HCT116 (cell line): ENCODE measurements around the gene TASL.

Source experiments
- CEBPB ChIP-seq: IDR thresholded peaks from 2 replicates; pipeline ENCODE4 v1.6.1; 2012; ENCODE audit warnings: low read depth
- ELF1 ChIP-seq: IDR thresholded peaks from 2 replicates; pipeline ENCODE4 v1.6.1; 2012; ENCODE audit warnings: low read depth, borderline replicate concordance
- EZH2phosphoT487 ChIP-seq: fragments of 200-600 bp; IDR thresholded peaks from 2 replicates; pipeline ENCODE4 v1.6.1; 2018; ENCODE audit warnings: antibody characterized with exemption, borderline replicate concordance
- RAD21 ChIP-seq: IDR thresholded peaks from 2 replicates; pipeline ENCODE4 v1.6.1; 2012; ENCODE audit warnings: low read depth, mild to moderate bottlenecking

GRCh38 chrX:30612250-30612655 lies 34.7 kb upstream of the TASL start:
- TF ChIP-seq RAD21 (no peak), CEBPB (no peak), EZH2phosphoT487 (no peak), ELF1 (no peak)
